GM21723 (cell line): Measurements from ENCODE around the gene HPCA.

Source experiments
- ATAC-seq: cut with Tn5 transposase; IDR thresholded peaks from one replicate; pipeline ENCODE4 v1.9.1; 2021; ENCODE audit warnings: mild to moderate bottlenecking, moderate library complexity; ENCODE audit not compliant: unreplicated experiment

HPCA gene

GRCh38 chr1:32928715-32929114 is 42.4 kb downstream of the HPCA start:
- no peak for ATAC-seq

DNA sequence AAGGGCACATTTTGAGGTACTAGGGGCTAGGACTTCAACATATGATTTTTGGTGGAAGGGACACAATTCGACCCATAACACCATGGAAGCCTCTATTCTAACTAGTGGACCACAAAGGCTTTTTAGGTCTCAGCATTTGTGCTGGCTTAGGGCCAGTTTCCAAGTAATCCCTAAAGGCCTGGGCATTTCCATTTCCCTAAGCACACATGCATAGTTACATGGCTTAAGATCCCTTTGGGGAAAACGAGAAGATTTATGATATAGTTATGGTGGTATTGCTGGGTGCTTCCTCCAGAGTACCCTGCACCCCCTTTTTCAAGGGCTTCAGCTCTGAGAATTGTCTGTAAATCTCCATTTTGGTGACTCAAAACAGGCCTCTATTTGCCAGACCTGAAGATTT is 43.1 kb downstream of the HPCA start:
- no peak for ATAC-seq

GRCh38 chr1:32931760-32932159 is 45.5 kb downstream of the HPCA start:
- ATAC-seq, result no peak

DNA sequence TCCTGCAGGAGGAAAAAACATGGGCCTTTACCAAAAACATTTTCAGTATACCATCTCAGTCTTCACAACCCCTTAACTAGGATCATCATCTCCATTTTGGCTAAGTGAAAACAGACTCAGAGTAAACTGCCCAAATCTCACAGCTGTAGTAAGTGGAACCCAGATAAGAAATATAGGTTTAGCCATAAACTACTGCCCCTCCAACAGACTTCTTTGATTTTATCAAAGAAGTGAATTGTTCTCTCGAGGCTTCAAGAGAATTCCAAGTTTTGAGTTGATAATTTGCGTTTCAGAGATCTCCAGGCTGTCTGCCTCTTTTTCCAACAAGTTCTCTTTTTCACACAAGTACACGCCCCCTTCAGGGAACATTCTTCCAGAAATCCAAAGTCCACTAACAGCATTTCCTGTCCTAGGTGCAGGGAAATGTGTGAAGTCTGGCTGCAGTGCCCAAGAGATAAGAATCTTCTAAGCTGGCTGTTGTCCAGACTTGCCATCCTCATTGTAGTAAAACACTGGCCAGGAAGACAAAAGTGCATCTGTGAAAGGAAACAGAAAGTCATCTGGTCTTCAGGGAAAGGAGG is 47.5 kb downstream of the HPCA start:
- no peak for ATAC-seq

DNA sequence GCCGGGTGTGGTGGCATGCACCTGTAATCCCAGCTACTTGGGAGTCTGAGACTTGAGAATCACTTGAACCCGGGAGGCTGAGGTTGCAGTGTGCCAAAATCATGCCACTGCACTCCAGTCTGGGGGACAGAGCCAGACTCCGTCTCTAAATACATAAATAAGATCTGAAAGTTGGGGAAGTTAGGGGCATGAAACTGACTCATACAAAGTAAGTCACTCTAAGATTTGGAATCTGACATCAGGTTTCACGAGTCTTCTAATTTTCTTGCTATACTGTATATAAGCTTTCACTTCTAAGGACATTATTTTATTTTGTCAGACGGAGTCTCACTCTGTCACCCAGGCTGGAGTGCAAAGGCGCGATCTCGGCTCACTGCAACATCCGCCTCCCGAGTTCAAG is 48.2 kb downstream of the HPCA start:
- ATAC-seq, result no peak

- no peak for ATAC-seq
Measured at GRCh38 chr1:32937061-32937460, 50.8 kb downstream of the HPCA start.

- no peak for ATAC-seq
Measured at GRCh38 chr1:32939655-32940371, 53.5 kb downstream of the HPCA start.

GRCh38 chr1:32944180-32944579 is 57.9 kb downstream of the HPCA start:
- ATAC-seq, result no peak
